HG02943 (cell line): ENCODE measurements around the gene PSTPIP2.
"Not testable (repeated sequence)": the region's sequence is repeated elsewhere in the genome, so short reads cannot be mapped to it uniquely, and the experiment has no call there.

ENCODE experiments used
- ATAC-seq: cut with Tn5 transposase; IDR thresholded peaks from one replicate; pipeline ENCODE4 v1.9.1; 2021; ENCODE audit warnings: mild to moderate bottlenecking, low read depth, moderate library complexity; ENCODE audit not compliant: unreplicated experiment

Gene PSTPIP2

GRCh38 chr18:46070815-46071652, 1.0 kb downstream of the PSTPIP2 start:
- ATAC-seq: peak; percentile 9

GRCh38 chr18:46070232-46070631, 1.8 kb downstream of the PSTPIP2 start:
- ATAC-seq: no peak

- ATAC-seq: no peak
Observed at GRCh38 chr18:46069524-46069923, 2.5 kb downstream of the PSTPIP2 start.

- ATAC-seq: no peak
Observed at GRCh38 chr18:46068763-46069162, 3.3 kb downstream of the PSTPIP2 start.

GRCh38 chr18:46067438-46068007, 4.5 kb downstream of the PSTPIP2 start:
- no peak for ATAC-seq

- no peak for ATAC-seq
Observed at GRCh38 chr18:46062781-46063180, 9.3 kb downstream of the PSTPIP2 start.

GRCh38 chr18:46061796-46062195, 10.3 kb downstream of the PSTPIP2 start:
- ATAC-seq: no peak

- ATAC-seq: no peak
Observed at GRCh38 chr18:46061387-46061786, 10.7 kb downstream of the PSTPIP2 start.

- no peak for ATAC-seq
Observed at GRCh38 chr18:46060359-46060841, 11.7 kb downstream of the PSTPIP2 start.

GRCh38 chr18:46055838-46056230, 16.2 kb downstream of the PSTPIP2 start:
- ATAC-seq: no peak

- no peak for ATAC-seq
Observed at GRCh38 chr18:46054956-46055837, 16.9 kb downstream of the PSTPIP2 start.

- no peak for ATAC-seq
Observed at GRCh38 chr18:46053368-46054095, 18.5 kb downstream of the PSTPIP2 start.

GRCh38 chr18:46051731-46052461, 20.2 kb downstream of the PSTPIP2 start:
- ATAC-seq: no peak

- ATAC-seq: no peak
Observed at GRCh38 chr18:46050268-46050667, 21.8 kb downstream of the PSTPIP2 start.

GRCh38 chr18:46048641-46049040, 23.4 kb downstream of the PSTPIP2 start:
- no peak for ATAC-seq

GRCh38 chr18:46047369-46047768, 24.7 kb downstream of the PSTPIP2 start:
- ATAC-seq: not testable (repeated sequence)

GRCh38 chr18:46046688-46047087, 25.4 kb downstream of the PSTPIP2 start:
- no peak for ATAC-seq

- ATAC-seq: no peak
Observed at GRCh38 chr18:46046126-46046525, 25.9 kb downstream of the PSTPIP2 start.

- no peak for ATAC-seq
Observed at GRCh38 chr18:46042571-46043123, 29.4 kb downstream of the PSTPIP2 start.
